GM12872 (cell line): Measurements from ENCODE around the gene C10orf105.

Source experiments
- CTCF ChIP-seq: IDR thresholded peaks from 3 replicates; pipeline ENCODE4 v1.5.1; 2011; ENCODE audit warnings: low read depth, mild to moderate bottlenecking, low read length, moderate library complexity; ENCODE audit not compliant: insufficient read depth

The C10orf105 gene

DNA sequence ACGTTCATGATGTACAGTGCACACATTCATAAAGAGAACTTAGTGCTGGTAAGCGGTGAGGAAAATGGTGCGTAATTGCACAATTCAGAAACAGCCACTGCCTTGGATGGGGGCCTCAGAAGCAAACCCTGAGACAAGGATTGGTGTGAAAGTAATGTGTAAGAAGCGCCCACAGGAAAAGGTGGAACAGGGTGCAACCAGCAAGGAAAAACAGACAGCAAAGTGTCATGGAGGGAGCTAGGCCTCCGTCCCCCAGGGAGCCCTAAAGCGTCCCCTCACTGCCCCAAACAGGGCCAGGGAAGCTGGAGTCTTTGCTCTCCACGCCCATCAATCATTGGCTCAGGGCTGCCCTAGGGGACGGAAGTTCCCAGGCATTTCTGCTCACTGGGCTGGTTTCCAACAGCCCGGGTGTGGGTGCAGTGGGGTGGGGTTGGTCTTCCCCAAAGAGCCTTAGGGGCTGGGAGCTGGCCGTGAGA lies 9.6 kb upstream of the C10orf105 start:
- TF ChIP-seq CTCF, result no peak

DNA sequence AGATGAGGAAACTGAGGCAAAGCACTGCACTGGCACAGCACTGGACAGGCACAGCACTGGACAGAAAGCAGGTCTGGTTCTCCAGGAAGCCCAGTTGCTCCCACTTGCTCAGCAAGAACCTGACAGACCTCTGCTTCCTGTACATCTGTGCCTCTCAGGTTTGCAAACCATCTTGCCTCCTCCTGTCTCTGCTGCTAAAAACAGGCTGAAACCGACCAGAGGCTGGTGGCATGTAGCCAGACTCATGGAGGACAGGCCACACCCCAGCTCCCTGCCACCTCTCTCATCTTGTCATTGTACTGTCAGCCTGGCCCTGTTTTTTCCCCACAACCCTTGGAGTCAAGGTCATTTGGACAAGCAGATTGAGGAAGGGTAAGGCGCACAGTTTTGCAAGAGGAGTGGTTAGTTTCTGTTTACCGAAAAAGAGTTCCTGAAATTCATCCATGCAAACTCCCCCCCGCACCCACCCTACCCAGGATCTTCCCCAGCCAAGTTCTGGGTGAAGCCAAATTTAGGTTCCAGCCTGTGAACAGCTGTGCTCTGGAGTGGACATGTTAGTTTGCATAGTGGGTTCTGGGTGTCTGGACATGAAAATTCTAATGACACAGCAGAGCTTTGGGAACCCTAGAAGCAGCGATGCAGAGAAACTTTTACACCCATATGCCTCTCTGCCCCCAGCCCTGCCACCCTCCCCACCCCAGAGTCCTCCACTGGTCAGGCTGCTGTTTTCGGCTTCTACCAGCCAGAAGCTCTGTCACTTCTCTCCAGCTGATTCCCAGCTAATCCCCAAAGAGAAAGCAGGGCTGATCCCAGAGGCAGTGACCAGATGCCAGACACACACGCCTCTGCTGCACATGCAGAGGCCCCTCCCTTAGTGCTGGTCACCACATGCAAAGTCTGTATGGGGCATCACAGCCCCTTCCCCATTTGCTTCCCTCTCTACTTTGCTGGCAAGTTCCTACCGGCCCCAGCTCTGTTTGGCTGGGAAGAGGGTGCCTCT lies 8.5 kb upstream of the C10orf105 start:
- no peak for TF ChIP-seq CTCF

GRCh38 chr10:71727105-71727737 lies 7.6 kb upstream of the C10orf105 start:
- no peak for TF ChIP-seq CTCF

DNA sequence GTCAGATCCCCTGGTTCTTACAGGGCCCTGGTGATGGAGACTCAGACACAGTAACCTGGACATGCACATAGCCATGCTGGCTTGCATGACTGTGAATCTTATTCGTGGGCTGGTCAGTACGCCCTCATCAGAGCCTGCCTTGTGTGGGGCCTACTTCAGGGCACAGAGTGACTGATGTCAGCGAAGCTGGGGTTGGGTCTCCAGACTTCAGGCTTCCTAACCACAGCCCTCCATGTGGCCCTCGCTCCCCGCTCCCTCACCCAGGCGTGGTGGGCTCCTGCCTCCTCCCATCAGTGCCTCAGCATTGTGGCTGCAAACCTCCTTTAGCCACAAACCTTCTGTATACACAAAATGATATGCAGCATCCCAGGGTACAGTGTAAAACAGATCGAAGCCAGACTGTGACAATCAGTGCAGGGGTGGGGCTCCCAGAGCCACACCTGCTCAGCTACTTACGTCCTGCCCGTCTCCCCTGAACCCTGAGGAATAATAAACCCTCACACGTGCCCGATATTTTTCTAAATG lies 7.1 kb upstream of the C10orf105 start:
- TF ChIP-seq CTCF, result no peak

- TF ChIP-seq CTCF, result peak; percentile 58; the same call in 2 of the 3 replicates
Observed at GRCh38 chr10:71725998-71726579, 6.5 kb upstream of the C10orf105 start.

- no peak for TF ChIP-seq CTCF
Observed at GRCh38 chr10:71725249-71725648, 5.7 kb upstream of the C10orf105 start.

GRCh38 chr10:71724539-71724938 lies 5.0 kb upstream of the C10orf105 start:
- TF ChIP-seq CTCF, result no peak
